SJCRH30 (cell line): ENCODE measurements around the gene C16orf96. TPM values are rescaled to one million over a fixed set of nuclear protein-coding genes. Genes with fewer than 3 reads are reported as not detected.

Source experiments
- DNase-seq, 2 experiments: peaks; one replicate each; pipeline ENCODE4 v3.0.0-alpha.2; 2015 to 2020
- H3K27ac ChIP-seq: fragments of 250-450 bp; sonication (Bioruptor Pico); 2 replicates; pipeline ENCODE4 v1.5.1; 2020; ENCODE audit warnings: mild to moderate bottlenecking, moderate library complexity
- H3K27me3 ChIP-seq: fragments of 250-450 bp; sonication (Bioruptor Pico); 2 replicates; pipeline ENCODE4 v1.5.1; 2020; ENCODE audit warnings: mild to moderate bottlenecking, moderate library complexity
- H3K36me3 ChIP-seq: fragments of 250-450 bp; sonication (Bioruptor Pico); 2 replicates; pipeline ENCODE4 v1.5.1; 2020; ENCODE audit warnings: mild to moderate bottlenecking, moderate library complexity
- H3K4me1 ChIP-seq: fragments of 250-450 bp; sonication (Bioruptor Pico); 2 replicates; pipeline ENCODE4 v1.5.1; 2020; ENCODE audit warnings: mild to moderate bottlenecking, moderate library complexity
- H3K4me3 ChIP-seq: fragments of 250-450 bp; sonication (Bioruptor Pico); 2 replicates; pipeline ENCODE4 v1.5.1; 2020; ENCODE audit warnings: mild to moderate bottlenecking, moderate library complexity
- H3K9me3 ChIP-seq: fragments of 250-450 bp; sonication (Bioruptor Pico); replicated peaks from 2 replicates; pipeline ENCODE4 v1.5.1; 2020; ENCODE audit warnings: mild to moderate bottlenecking, moderate library complexity
- total RNA-seq: library from RNA; depleted of rRNA; stranded (reverse); fragments of >200 nt; shearing (Covaris generic); gene quantifications from 2 replicates; pipeline ENCODE4 v1.2.3, GENCODE V29; 2014

C16orf96 gene
- total RNA-seq, 1 experiment from 2014 or later = not detected

- Histone ChIP-seq H3K27me3 (no peaks in the 10 kb centered on the region), H3K27ac (no peak overlapping the region), H3K4me3 (no peak overlapping the region), H3K9me3 (no peaks in the 10 kb centered on the region), H3K36me3 (no peaks in the 10 kb centered on the region), H3K4me1 (no peaks in the 10 kb centered on the region)
- no peak for DNase-seq
Observed at GRCh38 chr16:4609200-4610010, 53.3 kb downstream of the C16orf96 start.

DNA sequence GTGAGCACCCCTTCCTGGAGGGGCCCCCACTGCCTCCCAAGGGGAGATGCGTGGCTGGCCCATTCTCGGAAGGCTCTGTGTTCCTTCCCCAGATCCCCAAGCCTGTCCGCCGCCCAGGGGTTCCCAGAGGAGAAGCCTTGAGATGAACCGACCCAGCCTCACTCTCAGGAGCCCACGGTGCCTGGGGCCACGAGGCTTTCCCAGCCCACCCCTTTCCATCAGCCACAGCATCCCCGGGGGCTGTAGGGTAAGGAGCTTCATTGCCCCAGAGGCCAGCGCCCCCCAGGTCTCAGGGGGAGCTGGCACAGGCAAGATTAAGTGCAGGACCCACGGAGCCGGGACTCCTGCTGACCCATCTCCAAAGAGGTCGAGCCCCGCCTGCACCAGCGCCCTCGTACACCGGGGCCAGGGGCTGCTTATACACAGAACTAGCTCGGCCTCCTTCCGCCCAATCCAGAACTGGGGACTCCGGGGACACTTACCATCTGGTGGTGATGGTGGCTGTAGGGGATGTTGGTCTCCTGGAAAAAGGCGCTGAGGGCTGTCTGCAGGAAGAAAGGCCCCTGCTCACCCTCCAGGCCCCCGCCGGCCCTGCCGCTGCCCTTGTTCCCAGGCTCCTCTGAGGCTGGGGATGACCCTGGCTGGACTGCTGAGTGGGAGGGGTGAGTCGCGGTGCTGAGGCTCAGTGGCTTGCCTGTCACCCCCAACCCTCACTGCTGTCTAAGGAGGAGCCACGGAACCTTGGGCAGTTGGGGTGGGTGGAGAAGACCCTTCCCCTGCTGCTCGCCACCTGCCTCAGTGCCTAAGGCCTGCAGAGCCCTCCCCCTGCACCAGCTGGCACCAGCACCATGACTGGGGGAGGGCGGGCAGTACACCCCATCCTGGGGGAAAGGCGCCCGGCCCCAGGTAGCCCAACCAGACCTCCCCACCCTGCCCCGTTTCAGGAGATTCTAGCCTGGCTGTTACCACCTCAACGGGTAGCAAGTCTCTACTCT is 54.2 kb downstream of the C16orf96 start:
- no peak for DNase-seq
- Histone ChIP-seq H3K27ac (no peak overlapping the region), H3K9me3 (no peaks in the 10 kb centered on the region)

DNA sequence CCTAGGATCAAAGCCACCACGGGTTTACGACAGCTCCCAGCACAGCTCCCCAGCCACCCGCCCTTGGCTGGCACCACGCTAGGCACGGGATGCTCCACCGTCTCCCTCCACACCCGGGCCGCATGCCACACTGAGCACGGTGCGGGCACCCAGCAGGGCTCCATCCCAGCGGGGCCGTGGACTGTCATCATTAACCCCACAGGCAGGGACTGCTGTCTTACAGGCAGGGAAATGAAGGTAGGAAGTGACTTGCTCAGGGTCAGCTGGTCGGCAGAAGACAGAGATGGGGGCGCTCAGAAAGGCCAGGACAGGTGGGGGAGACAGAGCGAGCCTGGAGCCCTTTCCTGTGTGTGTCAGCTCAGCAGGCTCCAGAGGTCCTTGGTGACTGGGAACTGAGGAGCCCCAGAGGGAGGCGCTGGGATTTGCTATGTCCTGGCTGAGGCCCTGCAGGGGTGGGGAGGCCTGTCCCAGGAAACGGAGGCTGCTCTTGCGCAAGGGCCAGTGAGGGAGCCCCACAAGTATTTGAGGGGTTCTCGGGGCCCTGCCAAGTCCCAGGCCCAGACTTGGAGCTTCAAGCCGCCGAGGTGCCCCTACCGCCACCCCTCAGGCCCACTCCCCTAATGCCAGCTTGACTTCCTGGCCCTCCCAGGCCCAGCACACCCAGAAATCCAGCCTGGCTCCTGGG is 55.3 kb downstream of the C16orf96 start:
- Histone ChIP-seq H3K27ac (no peak overlapping the region), H3K4me3 (no peak overlapping the region), H3K9me3 (no peaks in the 10 kb centered on the region), H3K27me3 (no peaks in the 10 kb centered on the region), H3K36me3 (no peaks in the 10 kb centered on the region), H3K4me1 (no peaks in the 10 kb centered on the region; the same call in 1 of the 2 replicates)
- DNase-seq = no peak

More for the DNA sequence above, 54.2 kb downstream of the C16orf96 start:
- Histone ChIP-seq H3K4me1 (no peaks in the 10 kb centered on the region; the same call in 1 of the 2 replicates), H3K27me3 (no peaks in the 10 kb centered on the region), H3K36me3 (no peaks in the 10 kb centered on the region), H3K4me3 (no peak overlapping the region)

DNA sequence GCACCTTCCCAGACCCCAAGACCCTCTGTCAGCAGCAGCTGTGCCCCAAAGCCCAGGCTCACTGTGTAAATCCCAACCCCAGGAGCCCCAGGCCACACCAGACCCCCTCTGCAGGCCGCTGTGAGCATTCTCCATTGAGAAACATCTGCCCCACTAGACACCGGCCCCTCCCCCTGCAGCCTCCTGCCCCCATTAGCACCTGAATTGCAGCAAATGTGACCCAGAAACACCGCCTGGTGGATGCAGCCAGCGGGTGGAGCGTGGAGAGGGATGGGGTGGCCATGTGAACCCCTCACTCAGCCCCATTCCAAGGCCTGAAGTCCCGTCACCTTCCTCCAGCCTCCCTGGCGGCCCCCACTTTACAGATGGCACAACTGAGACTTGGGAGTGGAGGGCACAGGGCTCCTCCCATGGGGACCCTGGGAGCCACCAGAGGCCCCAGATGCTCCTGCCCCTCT is 56.4 kb downstream of the C16orf96 start:
- no peak overlapping the region for H3K27ac ChIP-seq
- H3K4me1 ChIP-seq = no peaks in the 10 kb centered on the region; the same call in 1 of the 2 replicates
- H3K27me3 ChIP-seq = no peaks in the 10 kb centered on the region
- no peak overlapping the region for H3K4me3 ChIP-seq
- H3K9me3 ChIP-seq = no peaks in the 10 kb centered on the region
- no peak for DNase-seq
- no peaks in the 10 kb centered on the region for H3K36me3 ChIP-seq

DNA sequence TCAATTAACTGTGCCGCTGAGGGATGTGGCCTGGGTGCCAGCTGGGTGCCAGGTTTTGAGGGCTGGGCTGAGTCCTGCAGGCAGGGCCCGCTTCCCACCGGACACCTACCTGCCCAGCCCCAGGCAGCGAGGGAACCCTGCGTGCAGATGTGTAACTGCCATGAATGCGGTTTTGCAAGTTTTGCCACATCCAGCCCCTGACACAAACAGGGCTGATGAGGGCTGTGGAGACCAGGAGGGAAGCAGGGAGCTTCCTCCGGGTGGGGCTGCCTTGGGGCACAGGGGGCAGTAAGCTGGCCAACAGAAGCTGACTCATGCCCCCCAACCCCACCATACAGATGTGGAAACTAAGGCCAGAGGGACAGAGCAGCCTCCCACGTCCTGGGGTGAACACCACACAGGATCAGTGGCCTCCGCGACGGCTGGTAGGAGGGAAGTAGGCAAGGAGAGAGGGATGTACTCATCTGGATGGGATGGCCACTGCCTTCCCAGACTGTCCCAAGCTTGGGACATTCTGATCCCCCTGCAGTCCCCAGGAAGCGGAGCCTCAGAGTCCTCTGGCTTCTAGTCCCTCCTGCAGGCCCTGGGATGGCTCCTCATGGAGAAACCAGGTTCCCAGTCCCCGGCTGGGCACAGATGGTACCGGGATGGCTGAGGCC is 57.0 kb downstream of the C16orf96 start:
- Histone ChIP-seq H3K4me1 (no peaks in the 10 kb centered on the region; the same call in 1 of the 2 replicates), H3K9me3 (no peaks in the 10 kb centered on the region), H3K4me3 (peak overlapping the region; percentile 75), H3K27ac (no peak overlapping the region), H3K27me3 (no peaks in the 10 kb centered on the region), H3K36me3 (no peaks in the 10 kb centered on the region)
- DNase-seq = no peak

- DNase-seq = peak; percentile 47 to 50
- peak overlapping the region; percentile 75 for H3K4me3 ChIP-seq
- no peaks in the 10 kb centered on the region for H3K36me3 ChIP-seq
- no peaks in the 10 kb centered on the region for H3K27me3 ChIP-seq
- H3K4me1 ChIP-seq = no peaks in the 10 kb centered on the region; the same call in 1 of the 2 replicates
- no peaks in the 10 kb centered on the region for H3K9me3 ChIP-seq
- no peak overlapping the region; the same call in 1 of the 2 replicates for H3K27ac ChIP-seq
Observed at GRCh38 chr16:4613636-4614570, 57.8 kb downstream of the C16orf96 start.

DNA sequence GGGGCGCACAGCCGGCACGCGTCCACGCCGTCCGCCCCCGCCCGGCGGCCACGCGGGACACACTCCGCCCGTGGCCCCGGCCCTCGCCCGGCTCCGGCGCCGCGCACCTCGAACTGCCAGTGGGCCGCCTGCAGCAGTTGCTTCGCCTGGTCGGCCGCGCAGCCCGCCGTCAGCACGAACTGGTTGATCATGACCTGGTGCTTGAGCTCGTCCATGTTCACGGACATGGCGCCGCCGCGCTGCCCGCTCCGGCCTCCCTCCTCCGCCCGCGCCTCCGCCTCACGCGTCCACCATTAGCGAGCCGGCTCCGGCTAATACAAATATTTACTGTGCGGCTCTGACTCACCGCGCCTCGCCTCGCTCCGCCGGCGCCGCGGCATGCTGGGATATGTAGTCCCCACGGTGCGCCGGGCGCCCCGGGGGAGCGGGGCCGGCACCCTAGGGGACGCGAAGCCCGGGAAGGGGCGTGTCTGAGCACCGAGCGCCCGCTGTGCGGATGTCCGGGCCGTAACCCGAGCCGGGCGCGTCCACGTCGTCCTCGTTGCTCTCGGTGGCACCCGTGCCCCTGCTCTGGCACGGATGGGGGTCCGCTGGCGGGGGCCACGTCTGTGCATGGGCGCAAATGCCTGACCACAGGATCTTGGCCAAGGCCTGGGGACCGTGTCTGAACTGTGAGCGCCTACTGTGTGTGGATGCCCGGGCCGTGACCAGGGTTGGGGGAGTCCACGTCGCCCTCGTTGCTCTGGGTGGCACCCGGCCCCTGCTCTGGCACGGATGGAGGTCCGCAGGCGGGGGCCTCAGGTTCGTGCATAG is 58.6 kb downstream of the C16orf96 start, which contains the start of gene UBALD1:
UBALD1 (minus strand) TSS at position 318 of the 813 bp plus-strand sequence; CDS start at position 227, 91 bp downstream.
- H3K4me3 ChIP-seq = peak within 1 kb of the TSS; percentile 75
- DNase-seq = peak; percentile 84 to 89
- no peaks in the 10 kb centered on the region for H3K36me3 ChIP-seq
- no peaks in the 10 kb centered on the region for H3K27me3 ChIP-seq
- peak within 1 kb of the TSS; percentile 70 for H3K27ac ChIP-seq
- H3K4me1 ChIP-seq = no peaks in the 10 kb centered on the region; the same call in 1 of the 2 replicates
- H3K9me3 ChIP-seq = no peaks in the 10 kb centered on the region

DNA sequence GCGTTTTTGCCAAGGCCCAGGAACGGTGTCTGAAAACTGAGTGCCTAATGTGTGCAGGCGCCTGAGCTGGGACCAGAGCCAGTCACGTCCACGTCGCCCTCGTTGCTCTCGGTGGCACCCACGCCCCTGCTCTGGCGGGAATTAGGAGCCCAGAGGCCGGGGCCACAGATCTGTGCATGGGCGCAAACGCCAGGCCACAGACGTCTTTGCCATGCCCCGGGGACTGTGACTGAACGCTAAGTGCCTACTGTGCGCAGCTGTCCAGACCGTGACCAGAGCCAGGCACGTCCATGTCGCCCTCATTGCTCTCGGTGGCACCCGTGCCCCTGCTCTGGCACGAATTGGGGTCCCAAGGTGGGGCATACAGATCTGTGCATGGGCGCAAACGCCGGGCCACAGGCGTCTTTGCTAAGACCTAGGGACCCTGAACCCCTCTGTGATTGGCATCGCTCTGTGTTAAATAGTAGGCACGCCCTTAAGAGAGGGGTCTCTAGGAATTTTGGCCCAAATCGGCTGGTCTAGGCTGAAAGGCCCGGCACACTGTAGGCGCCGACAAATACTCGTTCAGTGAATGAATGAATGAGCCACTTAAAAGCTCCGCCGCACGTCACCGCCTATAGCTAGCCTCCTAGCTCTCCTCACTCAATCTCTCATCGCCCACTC is 59.4 kb downstream of the C16orf96 start:
- Histone ChIP-seq H3K27me3 (no peaks in the 10 kb centered on the region), H3K9me3 (no peaks in the 10 kb centered on the region), H3K27ac (peak overlapping the region; percentile 70), H3K4me3 (peak overlapping the region; percentile 75), H3K36me3 (no peaks in the 10 kb centered on the region), H3K4me1 (no peaks in the 10 kb centered on the region; the same call in 1 of the 2 replicates)
- DNase-seq = no peak

DNA sequence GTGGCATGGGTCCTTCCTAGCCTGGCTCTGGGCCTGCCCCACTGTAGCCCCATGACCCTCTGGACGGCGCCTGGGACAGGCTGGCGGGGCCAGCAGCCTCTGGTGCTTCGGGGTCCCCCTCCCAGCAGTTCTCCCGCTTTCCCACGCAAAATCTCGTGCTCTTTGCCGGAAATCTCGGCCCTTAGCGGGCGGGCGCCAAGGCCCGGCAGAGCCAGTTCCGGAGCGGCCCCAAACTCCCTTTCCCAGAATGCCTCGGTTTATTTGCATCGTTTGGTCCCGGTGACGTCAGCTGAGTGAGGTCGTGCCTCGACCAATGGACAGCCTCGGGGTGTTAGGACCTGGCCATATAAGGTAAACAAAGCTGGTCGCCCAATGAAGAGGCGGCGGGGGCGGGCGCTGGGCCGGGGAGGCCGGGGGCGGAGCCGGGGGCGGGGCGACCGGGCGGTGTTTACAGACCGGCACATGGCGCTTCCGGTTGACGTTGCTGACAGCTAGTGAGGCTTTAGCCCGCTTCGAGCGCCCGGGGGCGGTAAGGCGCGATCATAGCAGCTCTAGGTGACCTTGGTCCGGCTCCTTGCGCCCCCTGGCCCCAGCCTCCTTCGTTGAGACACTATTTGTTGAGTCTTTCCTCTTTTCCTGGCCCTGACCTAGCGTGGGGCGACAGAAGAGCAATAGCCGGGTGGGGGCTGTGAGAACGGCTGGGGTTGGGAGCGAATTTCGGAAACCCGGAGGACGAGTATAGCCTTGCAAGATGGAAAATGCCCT is 60.1 kb downstream of the C16orf96 start:
- H3K36me3 ChIP-seq = no peaks in the 10 kb centered on the region
- DNase-seq = peak; percentile 99 to 100
- H3K4me3 ChIP-seq = peak overlapping the region; percentile 75
- no peaks in the 10 kb centered on the region for H3K27me3 ChIP-seq
- no peaks in the 10 kb centered on the region for H3K9me3 ChIP-seq
- H3K4me1 ChIP-seq = no peaks in the 10 kb centered on the region; the same call in 1 of the 2 replicates
- peak overlapping the region; percentile 91 for H3K27ac ChIP-seq

DNA sequence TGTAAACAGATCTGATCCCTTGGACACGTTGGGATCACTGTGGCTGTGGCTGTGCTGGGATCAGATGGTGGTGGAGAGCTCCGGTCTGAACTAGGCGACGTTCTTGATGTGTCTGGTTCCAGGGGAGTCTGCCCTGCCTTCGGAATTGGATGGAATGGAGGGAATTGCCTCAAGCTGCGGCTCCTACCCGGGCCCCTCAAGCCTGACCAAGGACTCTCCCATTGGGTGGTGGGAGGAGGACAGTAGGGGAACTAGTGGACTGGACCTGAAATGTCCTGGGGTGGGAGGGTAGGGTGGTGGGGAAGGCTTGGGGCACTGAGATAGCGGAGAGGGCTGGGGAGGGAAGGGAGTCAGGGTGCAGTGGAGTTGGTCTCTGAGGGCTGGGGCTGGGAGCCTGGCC is 61.7 kb downstream of the C16orf96 start:
- H3K4me1 ChIP-seq = no peaks in the 10 kb centered on the region; the same call in 1 of the 2 replicates
- no peaks in the 10 kb centered on the region for H3K36me3 ChIP-seq
- DNase-seq = no peak
- no peak overlapping the region for H3K4me3 ChIP-seq
- no peak overlapping the region for H3K27ac ChIP-seq
- H3K9me3 ChIP-seq = no peaks in the 10 kb centered on the region
- no peaks in the 10 kb centered on the region for H3K27me3 ChIP-seq

- H3K4me3 ChIP-seq = no peak overlapping the region
Observed at GRCh38 chr16:4618645-4619418, 62.7 kb downstream of the C16orf96 start.

More at GRCh38 chr16:4618645-4619418, 62.7 kb downstream of the C16orf96 start:
- H3K36me3 ChIP-seq = no peaks in the 10 kb centered on the region
- no peak overlapping the region for H3K27ac ChIP-seq
- DNase-seq = no peak
- no peaks in the 10 kb centered on the region; the same call in 1 of the 2 replicates for H3K4me1 ChIP-seq
- no peaks in the 10 kb centered on the region for H3K27me3 ChIP-seq
- no peaks in the 10 kb centered on the region for H3K9me3 ChIP-seq
